Gastrocnemius medialis (tissue), 4 donors: ENCODE results near the gene EHBP1L1. TPM values are rescaled to one million over a fixed set of nuclear protein-coding genes. Genes with fewer than 3 reads are reported as not detected.

ENCODE experiments used
- ATAC-seq, 2 donors: fragments of 150-250 bp; one replicate each; pipeline ENCODE4 v1.9.1; 2016
- DNase-seq, 2 donors: peaks; one replicate each; pipeline ENCODE4 v3.0.0-alpha.2; 2019
- H3K27ac ChIP-seq, 4 donors: fragments of 200-600 bp; sonication (generic); 1 replicate in 1 of 4; 2 replicates in 3 of 4; pipeline ENCODE4 v1.5.1; 2016 to 2018; ENCODE audit warnings: mild to moderate bottlenecking in 2 of 4, moderate library complexity in 1 of 4
- H3K27me3 ChIP-seq, 3 donors: fragments of 200-600 bp; sonication (generic) in 2 of 3; 1 replicate in 1 of 3; 2 replicates in 2 of 3; pipeline versions ENCODE4 v1.5.1 to v1.6.0; 2016 to 2019; ENCODE audit warnings: mild to moderate bottlenecking in 1 of 3, moderate library complexity in 1 of 3
- H3K36me3 ChIP-seq, 2 donors: fragments of 200-600 bp; sonication (generic) in 1 of 2; one replicate each; pipeline ENCODE4 v1.5.1; 2017 to 2018
- H3K4me1 ChIP-seq, 2 donors: fragments of 200-600 bp; sonication (generic) in 1 of 2; one replicate each; pipeline ENCODE4 v1.5.1; 2016 to 2017; ENCODE audit warnings: mild to moderate bottlenecking in 2 of 2
- H3K4me3 ChIP-seq, 4 donors: fragments of 200-600 bp; sonication (generic) in 3 of 4; 1 replicate in 1 of 4; 2 replicates in 3 of 4; pipeline ENCODE4 v1.5.1; 2016 to 2019; ENCODE audit warnings: mild to moderate bottlenecking in 2 of 4
- H3K9me3 ChIP-seq, 3 donors: fragments of 200-600 bp; sonication (generic) in 2 of 3; 1 replicate in 1 of 3; 2 replicates in 2 of 3; pipeline ENCODE4 v1.5.1; 2016 to 2019
- CTCF ChIP-seq, 5 experiments: fragments of 450-650 bp in 3 of 5; fragments of 200-600 bp in 2 of 5; sonication (generic) in 2 of 5; IDR thresholded peaks in 4 of 5; conservative IDR thresholded peaks in 1 of 5; 1 replicate in 4 of 5; 2 replicates in 1 of 5; pipeline ENCODE4 v1.5.1; 2016 to 2019; ENCODE audit warnings: antibody characterized with exemption in 5 of 5, mild to moderate bottlenecking in 3 of 5, moderate library complexity in 3 of 5
- POLR2A ChIP-seq, 2 donors: fragments of 450-650 bp; IDR thresholded peaks; one replicate each; pipeline ENCODE4 v1.6.1; 2017; ENCODE audit warnings: antibody characterized with exemption in 2 of 2, mild to moderate bottlenecking in 2 of 2, moderate library complexity in 2 of 2
- in situ Hi-C, 4 donors: fragments of 200-750 bp; cut with MboI; loops; one replicate each; pipeline versions ENCODE4 v1.15.0 to v1.8.0; 2017; ENCODE audit warnings: low sequenced_read_pairs in 4 of 4
- intact Hi-C: fragments of 100-400 bp; cut with DNase I; formaldehyde crosslinking; loops from one replicate; pipeline ENCODE4 v1.15.1; 2023; ENCODE audit warnings: low total_unique reads
- total RNA-seq, 4 donors: library from RNA; depleted of rRNA; stranded (reverse); fragments of >200 nt; gene quantifications; one replicate each; pipeline versions ENCODE4 v1.1.0 to v1.2.3, GENCODE V29; 2016

The EHBP1L1 gene
- total RNA-seq, 4 donors from 2014 or later = 191 to 374 (median 250) TPM

DNA sequence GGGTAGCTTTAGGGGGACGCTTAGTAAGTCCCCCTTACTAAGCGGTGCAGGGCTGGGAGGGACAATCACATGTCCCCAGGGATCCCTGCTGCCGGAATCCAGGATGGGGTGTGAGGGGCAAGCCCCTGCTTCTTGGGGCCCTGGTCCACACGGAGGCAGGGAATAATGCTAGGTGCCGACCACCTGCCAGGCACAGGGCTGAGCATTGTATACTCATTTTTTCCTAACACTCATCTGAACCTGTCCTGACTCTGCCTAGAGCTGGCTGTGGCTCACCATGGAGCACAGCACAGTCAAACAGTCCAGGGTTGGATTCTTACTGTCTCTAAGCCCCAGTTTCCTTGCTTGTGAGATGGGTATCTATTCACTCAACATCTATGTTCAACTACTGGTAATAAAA is 16.3 kb upstream of the EHBP1L1 start:
- ATAC-seq = no peak
- H3K27ac ChIP-seq = peak overlapping the region; percentile 95 to 99 (median 97)
- H3K4me1 ChIP-seq = peaks cover 61 to 62% of the 10 kb centered on the region in 2 donors
- H3K27me3 ChIP-seq = no peaks in the 10 kb centered on the region
- TF ChIP-seq POLR2A (IDR thresholded peaks at IDR 0.05) (no peak), CTCF (IDR thresholded peaks at IDR 0.05 in 4 of 5, conservative IDR thresholded peaks at IDR 0.05 in 1 of 5) (no peak)
- no peak for DNase-seq
- intact Hi-C loops (no loop called here), in situ Hi-C loops (no loop called here)
- no peaks in the 10 kb centered on the region for H3K36me3 ChIP-seq
- no peaks in the 10 kb centered on the region for H3K9me3 ChIP-seq
- no peak overlapping the region for H3K4me3 ChIP-seq

GRCh38 chr11:65559951-65560537 is 15.8 kb upstream of the EHBP1L1 start:
- intact Hi-C loops (loop anchor here (1.0 kb wide), 1 partner anchor 9 kb away; no protein-coding TSS in a partner anchor), in situ Hi-C loops (no loop called here)
- H3K4me1 ChIP-seq = peaks cover 62% of the 10 kb centered on the region in 2 donors

DNA sequence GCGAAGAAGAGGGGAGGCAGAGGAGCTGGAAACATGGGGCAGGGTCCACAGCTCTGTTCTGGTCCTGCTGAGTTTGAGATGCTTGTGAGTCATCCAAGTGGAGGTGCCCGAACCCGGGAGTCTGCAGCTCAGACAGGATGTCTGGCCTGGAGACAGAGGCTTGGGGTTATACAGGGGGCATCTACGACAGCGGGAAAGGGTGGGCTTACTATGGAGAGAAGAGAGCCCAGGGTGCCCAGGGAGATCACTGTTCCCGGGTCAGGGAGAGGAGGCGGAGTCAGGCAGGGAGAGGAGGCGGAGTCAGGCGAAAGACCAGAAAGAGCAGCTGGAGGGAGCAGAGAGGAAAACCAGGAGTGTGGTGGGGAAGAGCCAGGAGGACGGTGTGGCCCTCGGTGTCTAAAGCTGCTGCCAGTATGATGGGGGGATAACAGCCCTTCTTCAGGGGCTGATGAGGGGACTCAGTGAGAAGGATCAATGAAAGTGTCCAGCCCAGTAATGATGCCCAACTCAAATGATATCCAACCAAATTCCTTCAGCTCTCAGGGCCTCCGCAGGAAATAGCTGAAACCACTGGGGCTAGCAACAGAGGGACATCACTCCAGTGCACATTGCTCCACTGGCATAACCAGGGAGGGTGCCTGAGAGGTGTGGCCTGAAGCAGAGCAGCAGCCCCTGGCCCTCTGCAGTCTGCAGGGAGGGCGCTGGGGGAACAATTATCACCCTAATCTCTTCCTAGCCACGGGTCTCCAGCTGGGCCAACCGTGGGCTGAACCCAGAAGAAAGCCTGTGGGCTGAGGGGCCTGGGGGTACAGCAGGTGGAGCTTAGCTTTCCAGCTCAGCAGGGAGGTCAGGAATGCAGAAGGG is 15.1 kb upstream of the EHBP1L1 start:
- H3K27me3 ChIP-seq = no peaks in the 10 kb centered on the region
- peak in 1 of 2 donors; percentile 19 for ATAC-seq
- in situ Hi-C loops = no loop called here
- H3K4me3 ChIP-seq = no peak overlapping the region
- peak overlapping the region; percentile 95 to 99 (median 97) for H3K27ac ChIP-seq
- intact Hi-C loops = loop anchor here (1.0 kb wide), 1 partner anchor 9 kb away; no protein-coding TSS in a partner anchor
- TF ChIP-seq POLR2A (IDR thresholded peaks at IDR 0.05) (no peak), CTCF (IDR thresholded peaks at IDR 0.05 in 4 of 5, conservative IDR thresholded peaks at IDR 0.05 in 1 of 5) (no peak)
- H3K9me3 ChIP-seq = no peaks in the 10 kb centered on the region
- H3K4me1 ChIP-seq = peaks cover 56 to 57% of the 10 kb centered on the region in 2 donors
- no peaks in the 10 kb centered on the region for H3K36me3 ChIP-seq
- DNase-seq = peak in 1 of 2 donors; percentile 70

More at GRCh38 chr11:65559951-65560537, 15.8 kb upstream of the EHBP1L1 start:
- Histone ChIP-seq H3K36me3 (no peaks in the 10 kb centered on the region), H3K4me3 (no peak overlapping the region), H3K27me3 (no peaks in the 10 kb centered on the region), H3K9me3 (no peaks in the 10 kb centered on the region), H3K27ac (peak overlapping the region; percentile 95 to 99 (median 97))
- no peak for TF ChIP-seq CTCF (IDR thresholded peaks at IDR 0.05 in 4 of 5, conservative IDR thresholded peaks at IDR 0.05 in 1 of 5)
- no peak for TF ChIP-seq POLR2A (IDR thresholded peaks at IDR 0.05)
- DNase-seq (peak in 1 of 2 donors; percentile 62), ATAC-seq (peak; percentile 14 to 18)

GRCh38 chr11:65562020-65562419 is 13.8 kb upstream of the EHBP1L1 start:
- no peak overlapping the region for H3K4me3 ChIP-seq
- H3K36me3 ChIP-seq = no peaks in the 10 kb centered on the region
- H3K27me3 ChIP-seq = no peaks in the 10 kb centered on the region
- ATAC-seq (peak; percentile 36 to 43), DNase-seq (peak in 1 of 2 donors; percentile 70)
- H3K4me1 ChIP-seq = peaks cover 44% of the 10 kb centered on the region in 2 donors
- peak overlapping the region; percentile 49 to 98 (median 84) for H3K27ac ChIP-seq
- in situ Hi-C loops (no loop called here), intact Hi-C loops (no loop called here)
- TF ChIP-seq CTCF (IDR thresholded peaks at IDR 0.05 in 4 of 5, conservative IDR thresholded peaks at IDR 0.05 in 1 of 5) (no peak), POLR2A (IDR thresholded peaks at IDR 0.05) (no peak)
- no peaks in the 10 kb centered on the region for H3K9me3 ChIP-seq
